22Rv1 (cell line): Measurements from ENCODE around the gene CETP.
"Not testable (repeated sequence)": the region's sequence is repeated elsewhere in the genome, so short reads cannot be mapped to it uniquely, and the experiment has no call there.

Experiments
- H3K27ac ChIP-seq: fragments of 450-650 bp; 2 replicates; pipeline ENCODE4 v1.5.1; 2017
- ZFX ChIP-seq: fragments of 450-650 bp; IDR thresholded peaks from 2 replicates; pipeline ENCODE4 v1.6.1; 2017; ENCODE audit warnings: antibody characterized with exemption, borderline replicate concordance
- TF ChIP-seq, protein P1 (sequence below): fragments of 450-650 bp; IDR thresholded peaks from 2 replicates; pipeline ENCODE4 v1.5.1; 2017; ENCODE audit warnings: mild to moderate bottlenecking

CETP gene

DNA sequence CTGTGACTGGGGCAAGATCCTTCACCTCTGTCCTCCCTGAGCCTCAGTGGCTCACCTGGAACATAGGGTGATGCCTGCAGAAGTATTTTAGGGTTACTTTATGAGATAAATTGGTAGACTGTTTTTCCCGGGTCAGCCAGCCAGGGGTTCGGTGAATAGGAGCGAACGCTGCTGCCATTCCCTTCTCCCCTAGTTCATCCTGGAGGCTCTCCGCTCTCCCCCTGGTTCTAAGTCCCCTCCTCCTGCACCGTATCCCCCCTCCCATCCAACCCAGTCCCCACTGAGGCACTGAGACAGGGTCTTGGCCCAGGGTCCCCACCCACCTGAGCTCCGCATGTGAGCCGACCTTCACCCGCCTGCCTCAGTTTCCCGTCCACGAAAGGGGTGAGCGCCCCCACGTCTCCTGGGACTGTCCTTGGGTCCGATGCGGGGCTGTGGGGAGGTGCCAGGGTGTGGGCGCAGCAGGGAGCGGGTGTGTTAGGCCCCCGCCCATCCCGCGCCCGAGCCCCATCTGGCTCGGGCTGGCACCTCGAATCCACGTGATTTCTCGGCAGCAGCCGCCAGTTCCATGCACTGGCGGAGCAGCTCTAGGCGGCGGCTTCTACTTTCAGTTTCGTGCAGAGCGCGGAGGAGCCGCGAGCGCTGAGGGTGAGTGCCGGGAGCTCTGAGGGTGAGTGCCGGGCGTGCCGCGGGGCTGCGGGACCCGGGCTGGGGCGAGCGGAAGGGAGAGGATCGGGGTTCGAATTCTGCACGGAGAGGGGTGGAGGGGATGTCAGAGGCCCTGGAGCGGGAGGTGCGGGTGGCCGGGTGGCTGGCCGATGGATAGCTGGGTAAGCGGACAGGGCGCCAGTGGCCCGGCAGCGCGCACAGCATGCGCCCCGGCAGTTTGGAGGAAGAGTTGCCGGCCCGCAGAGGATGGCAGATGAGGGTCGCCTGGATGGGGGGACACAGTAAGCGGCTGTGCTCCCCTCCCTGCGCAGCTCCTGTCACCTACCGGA, 27.5 kb downstream of the CETP start, which contains the start of gene NLRC5:
TSS of gene NLRC5 (plus strand) at position 610 of the 998 bp plus-strand sequence. CDS start 31,156 bp downstream, outside the sequence.
- no peak for TF ChIP-seq ZFX
- TF ChIP-seq, protein P1, sequence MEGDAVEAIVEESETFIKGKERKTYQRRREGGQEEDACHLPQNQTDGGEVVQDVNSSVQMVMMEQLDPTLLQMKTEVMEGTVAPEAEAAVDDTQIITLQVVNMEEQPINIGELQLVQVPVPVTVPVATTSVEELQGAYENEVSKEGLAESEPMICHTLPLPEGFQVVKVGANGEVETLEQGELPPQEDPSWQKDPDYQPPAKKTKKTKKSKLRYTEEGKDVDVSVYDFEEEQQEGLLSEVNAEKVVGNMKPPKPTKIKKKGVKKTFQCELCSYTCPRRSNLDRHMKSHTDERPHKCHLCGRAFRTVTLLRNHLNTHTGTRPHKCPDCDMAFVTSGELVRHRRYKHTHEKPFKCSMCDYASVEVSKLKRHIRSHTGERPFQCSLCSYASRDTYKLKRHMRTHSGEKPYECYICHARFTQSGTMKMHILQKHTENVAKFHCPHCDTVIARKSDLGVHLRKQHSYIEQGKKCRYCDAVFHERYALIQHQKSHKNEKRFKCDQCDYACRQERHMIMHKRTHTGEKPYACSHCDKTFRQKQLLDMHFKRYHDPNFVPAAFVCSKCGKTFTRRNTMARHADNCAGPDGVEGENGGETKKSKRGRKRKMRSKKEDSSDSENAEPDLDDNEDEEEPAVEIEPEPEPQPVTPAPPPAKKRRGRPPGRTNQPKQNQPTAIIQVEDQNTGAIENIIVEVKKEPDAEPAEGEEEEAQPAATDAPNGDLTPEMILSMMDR = no peak; the same call in 1 of the 2 replicates
- H3K27ac ChIP-seq = no peak within 1 kb of the TSS

DNA sequence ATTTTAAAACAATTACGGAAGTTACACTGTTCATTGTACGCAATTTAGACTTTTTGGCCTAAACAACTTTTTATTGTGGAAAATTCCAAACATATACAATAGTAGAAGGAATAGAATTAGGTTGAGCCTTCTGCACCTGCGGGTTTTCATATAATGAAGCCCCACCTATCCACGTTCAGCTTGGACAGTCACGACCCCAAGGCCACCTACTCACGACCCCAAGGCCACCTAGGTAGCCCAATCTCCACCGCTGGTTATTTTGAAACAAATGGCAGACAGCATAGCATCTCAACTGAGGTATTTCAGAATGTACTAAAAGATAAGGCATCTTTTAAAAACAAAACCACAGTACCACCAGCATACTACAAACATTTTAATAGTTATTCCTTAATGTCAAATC, 28.2 kb downstream of the CETP start:
- TF ChIP-seq ZFX = no peak
- TF ChIP-seq, protein P1 = no peak
- H3K27ac ChIP-seq = no peak overlapping the region

DNA sequence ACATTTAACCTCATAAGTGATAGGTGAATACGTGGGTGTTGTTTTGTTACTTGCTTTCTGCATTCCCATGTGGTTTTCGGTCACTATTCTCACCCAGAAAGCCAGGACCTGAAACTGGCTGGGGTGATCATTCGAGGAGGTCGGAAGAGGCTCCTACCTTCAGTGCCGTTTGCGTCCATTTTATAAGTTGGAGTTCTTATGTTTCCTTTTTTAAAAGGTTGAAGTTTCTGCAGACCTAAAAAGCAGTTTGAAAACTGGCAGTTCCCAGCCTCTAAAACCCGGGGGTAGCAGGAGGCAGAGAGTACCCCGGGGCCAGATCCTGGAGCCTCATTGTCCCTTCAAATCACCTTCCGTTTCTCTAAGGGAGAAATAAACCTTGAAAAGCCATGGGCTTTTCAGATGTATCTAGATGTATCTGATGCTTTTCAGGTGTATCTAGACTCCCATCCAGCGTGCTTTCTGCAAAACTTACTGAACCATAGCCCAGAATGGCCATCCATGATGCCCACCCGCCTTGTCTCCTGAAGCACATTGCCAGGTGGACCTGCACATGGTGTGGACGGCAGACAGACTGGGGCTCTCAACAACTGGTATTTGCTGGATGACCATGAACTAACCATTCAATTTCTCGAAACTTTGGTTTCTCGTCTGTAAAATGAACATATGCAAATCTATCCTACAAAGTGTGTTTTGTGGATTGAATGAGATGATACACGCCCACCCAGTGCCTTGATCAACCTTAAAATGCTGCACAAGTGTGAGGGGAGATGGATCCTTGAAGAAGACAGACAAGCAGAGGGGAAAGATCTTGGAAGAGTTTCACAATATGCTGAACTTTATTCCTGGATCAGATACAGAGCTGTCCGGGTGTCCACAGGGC, 28.9 kb downstream of the CETP start:
- no peak for TF ChIP-seq ZFX
- TF ChIP-seq, protein P1 = no peak
- no peak overlapping the region for H3K27ac ChIP-seq

DNA sequence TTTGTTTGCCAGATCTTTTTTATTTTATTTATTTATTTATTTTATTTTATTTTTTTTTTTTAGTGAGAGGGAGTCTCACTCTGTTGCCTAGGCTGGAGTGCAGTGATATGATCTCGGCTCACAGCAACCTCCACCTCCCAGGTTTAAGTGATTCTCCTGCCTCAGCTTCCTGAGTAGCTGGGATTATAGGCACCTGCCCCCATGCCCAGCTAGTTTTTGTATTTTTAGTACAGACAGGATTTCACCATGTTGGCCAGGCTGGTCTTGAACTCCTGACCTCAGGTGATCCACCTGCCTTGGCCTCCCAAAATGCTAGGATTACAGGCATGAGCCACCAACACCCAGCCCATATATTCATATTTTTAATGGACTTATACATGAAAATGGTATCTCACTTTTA, 30.7 kb downstream of the CETP start:
- H3K27ac ChIP-seq = not testable (repeated sequence)

DNA sequence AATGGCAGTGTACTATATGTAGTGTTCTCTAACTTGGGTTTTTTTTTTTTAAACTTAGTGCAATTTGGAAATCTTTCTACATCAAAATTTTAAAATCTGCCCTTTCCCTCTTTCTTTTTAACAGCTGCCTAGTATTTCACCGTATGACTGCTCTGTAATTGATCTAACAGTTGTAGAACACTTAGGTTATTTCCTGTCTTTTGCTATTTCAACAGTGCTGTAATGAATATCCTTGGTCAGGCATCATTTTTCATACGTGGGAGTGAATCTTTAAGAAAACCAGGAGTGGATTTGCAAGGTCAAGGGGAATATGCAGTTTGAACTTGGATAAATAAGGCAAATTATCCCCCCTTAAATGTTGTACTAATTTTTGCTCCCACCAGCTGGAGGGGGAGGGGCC, 31.5 kb downstream of the CETP start:
- no peak overlapping the region for H3K27ac ChIP-seq
- TF ChIP-seq ZFX = no peak
- TF ChIP-seq, protein P1 = no peak

DNA sequence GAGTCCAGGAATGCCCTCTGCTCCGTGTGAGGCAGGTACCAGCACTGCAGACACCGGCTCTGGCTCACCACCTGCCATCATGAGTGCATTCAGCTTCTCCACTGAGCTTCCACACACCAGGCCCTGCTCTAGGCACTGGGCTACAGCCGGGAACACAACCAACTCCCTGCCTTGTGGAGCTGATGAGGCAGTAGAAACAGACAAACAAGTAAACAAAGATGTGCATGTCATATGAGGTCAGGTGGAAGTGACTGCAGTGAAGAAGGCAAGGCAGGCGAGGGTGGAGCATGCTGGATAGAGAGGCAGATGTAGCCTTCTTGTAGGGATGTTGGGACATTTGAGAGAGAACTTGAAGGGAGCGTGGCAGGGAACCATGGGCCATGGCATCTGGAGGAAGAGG, 32.6 kb downstream of the CETP start:
- H3K27ac ChIP-seq = no peak overlapping the region
- TF ChIP-seq ZFX = no peak
- TF ChIP-seq, protein P1 = no peak

DNA sequence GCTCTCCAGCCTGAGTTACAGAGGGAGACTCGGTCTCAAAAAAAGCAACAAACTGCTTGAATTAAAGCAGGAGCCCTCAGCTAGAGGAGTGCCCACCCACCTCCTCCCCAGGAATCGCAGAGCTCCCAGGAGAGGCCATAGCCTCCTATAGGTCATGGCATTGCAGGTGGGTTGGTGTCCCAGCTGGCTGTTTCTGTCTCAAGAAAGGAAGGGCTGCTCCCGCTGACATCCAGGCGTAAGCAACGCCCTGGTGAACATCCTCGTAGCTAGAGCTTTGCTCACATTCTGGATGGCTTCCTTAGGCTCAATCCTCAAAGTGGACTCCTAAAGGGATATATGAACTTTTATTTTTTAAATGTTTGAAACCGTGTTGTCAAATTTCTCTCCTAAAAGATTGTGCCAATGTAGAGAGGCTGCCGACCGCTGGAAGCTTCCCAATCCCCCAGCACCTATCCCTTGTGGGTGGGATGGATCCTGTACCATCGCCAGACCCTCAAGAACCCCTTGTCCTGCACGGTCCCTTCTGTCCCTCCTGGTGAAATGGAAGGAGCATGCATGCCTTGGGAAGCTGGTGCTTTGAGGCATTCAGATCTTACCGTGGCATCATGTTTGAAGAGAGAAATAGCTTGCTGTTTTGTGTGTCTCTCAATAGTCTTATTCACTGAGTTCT, 33.5 kb downstream of the CETP start:
- TF ChIP-seq, protein P1 = no peak
- TF ChIP-seq ZFX = no peak
- H3K27ac ChIP-seq = no peak overlapping the region
